CD4-positive, alpha-beta T cell treated with Interferon alpha-2 for 1 hour (primary cell): ENCODE measurements around the gene BPI.
"Not testable (repeated sequence)": the region's sequence is repeated elsewhere in the genome, so short reads cannot be mapped to it uniquely, and the experiment has no call there.

ENCODE experiments used
- DNase-seq, 2 donors: peaks; one replicate each; pipeline ENCODE4 v3.0.0-alpha.2; 2020 to 2022

BPI gene

GRCh38 chr20:38306379-38306778, 2.4 kb downstream of the BPI start:
- DNase-seq: no peak

DNA sequence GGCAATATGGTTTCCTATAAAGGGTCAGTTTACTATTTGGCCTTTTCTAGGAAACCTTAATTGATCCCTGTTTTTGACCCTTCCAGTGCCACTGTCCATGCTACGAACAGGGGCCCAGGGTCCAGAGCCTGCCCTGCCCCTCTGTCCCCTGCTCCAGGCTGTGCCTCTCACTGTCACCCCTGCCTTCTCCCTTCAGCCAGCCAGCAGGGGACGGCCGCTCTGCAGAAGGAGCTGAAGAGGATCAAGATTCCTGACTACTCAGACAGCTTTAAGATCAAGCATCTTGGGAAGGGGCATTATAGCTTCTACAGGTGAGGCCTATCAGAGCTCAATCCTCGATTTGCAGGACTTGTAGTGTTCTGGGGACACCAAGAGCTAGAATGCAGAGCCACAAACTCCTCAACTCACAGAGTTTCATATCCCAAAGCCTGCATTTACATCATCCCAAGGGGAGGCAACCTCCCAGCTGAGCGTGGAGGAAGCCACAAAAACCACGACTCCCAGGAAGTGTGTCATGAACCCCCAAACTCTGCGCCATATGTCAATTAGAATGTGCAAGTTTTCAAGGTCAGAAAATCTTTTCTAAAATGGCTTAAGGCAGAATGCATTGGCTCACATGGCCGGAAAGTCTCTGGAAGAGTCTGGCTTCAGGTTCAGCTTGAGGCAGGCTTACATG, 3.6 kb downstream of the BPI start:
- peak in 1 of 2 donors; percentile 9 for DNase-seq

GRCh38 chr20:38308047-38308438, 4.1 kb downstream of the BPI start:
- DNase-seq: no peak

GRCh38 chr20:38308447-38308846, 4.5 kb downstream of the BPI start:
- no peak for DNase-seq

DNA sequence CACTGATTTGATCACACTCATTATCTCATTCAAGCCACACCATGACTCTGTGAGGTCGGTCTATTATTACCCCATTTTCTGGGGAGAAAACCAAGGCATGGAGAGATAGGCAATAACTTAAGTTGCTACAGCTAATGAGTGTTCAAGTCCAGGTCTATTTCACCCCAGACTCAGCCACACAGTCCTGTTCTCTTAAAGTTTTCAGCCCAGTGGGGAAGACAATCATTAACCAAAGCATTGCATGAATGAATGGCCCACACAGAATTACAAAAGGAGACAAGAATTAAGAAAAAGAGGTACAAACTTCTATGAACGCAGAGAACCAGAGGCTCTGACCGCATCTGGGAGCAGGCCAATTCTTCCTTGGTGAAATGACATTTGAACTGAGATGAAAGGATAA, 7.1 kb downstream of the BPI start:
- no peak for DNase-seq

DNA sequence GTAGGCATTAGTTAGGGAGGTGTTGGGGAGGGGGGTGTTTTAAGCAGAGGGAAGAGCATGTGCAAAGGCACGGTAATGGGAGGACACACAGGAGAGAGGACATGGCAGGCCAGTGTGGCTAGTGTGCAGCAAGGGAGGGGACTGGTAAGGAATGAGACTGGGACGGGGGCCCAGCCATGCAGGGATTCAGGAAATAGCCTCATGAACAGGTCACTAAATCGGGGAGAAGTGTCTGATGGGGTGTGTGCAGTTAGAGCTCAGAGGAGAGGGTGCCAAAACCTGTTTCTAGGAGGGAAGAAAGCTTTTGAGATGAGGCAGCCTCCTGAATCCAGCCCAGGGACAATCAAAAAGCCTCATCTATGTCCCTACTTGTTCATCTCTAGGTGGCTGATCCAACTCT, 7.5 kb downstream of the BPI start:
- no peak for DNase-seq

DNA sequence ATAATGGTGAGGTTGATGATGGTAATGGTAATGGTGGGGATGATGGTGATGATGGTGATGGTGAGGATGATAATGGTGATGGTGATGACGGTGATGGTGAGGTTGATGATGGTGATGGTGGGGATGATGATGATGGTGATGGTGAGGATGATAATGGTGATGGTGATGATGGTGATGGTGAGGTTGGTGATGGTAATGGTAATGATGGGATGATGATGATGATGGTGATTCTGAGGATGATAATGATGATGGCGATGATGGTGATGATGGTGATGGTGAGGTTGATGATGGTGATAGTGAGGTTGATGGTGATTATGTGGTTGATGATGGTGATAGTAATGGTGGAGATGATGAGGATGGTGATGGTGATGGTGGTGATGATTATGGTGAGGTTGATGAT, 9.7 kb downstream of the BPI start:
- no peak for DNase-seq

- DNase-seq: not testable (repeated sequence)
Measured at GRCh38 chr20:38314350-38314749, 10.4 kb downstream of the BPI start.

GRCh38 chr20:38315290-38315966, 11.5 kb downstream of the BPI start:
- DNase-seq: no peak

DNA sequence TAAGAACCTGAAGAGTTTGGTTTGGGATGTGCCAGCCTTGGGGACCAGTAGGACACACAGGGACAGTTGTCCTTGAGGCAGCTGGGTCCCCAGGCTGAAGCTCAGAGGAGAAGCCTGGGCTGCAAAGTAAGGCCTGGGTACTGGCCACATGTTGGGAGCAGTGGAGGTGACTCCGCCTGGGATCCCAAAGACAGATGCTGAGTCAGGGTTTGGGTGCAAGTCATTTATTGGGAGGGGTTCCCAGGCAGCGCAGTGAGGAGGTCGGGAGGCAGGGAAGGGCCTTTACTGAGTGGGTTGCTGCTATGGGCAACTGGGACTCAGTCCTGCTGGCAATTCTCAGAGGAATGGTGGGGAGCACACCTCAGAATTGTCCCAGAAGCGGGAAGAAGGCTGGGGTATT, 12.4 kb downstream of the BPI start:
- no peak for DNase-seq

- no peak for DNase-seq
Measured at GRCh38 chr20:38317422-38317821, 13.5 kb downstream of the BPI start.

GRCh38 chr20:38320221-38320620, 16.3 kb downstream of the BPI start:
- DNase-seq: no peak

- DNase-seq: no peak
Measured at GRCh38 chr20:38321959-38322598, 18.1 kb downstream of the BPI start.

DNA sequence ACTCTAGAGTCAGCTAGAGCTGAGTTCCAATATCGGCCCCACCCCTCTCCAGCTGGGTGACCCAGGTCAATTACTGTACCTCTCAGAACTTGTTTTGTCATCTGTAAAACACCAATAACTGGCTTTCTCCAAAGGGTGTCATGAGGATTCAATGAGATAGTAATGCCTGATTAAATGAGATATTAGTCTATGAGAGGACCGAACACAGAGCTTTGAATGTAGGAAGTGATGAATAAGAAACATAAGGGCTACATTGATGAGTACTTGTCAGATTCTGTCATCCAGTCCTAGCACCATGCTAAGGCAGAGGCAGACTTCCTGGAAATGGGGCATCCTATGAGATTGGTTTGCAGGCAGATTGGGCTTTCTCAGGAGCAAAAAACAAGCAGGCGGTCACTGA, 20.2 kb downstream of the BPI start:
- no peak for DNase-seq

DNA sequence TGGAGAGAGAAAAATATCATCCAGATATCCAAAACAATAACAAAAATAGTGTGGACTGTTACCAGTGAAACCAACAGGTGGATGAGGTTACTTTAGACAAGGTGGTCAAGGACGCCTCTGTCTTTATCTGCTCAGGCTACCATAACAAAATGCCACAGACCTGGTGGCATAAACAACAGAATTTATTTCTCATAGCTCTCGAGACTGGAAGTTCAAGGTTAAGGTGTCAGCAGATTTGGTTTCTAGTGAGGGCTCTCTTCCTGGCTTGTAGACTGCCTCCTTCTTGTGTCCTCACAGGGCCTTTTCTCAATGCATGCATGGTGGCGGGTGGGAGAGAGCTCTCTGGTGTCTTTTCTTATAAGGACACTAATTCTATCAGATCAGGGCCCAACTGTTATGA, 21.2 kb downstream of the BPI start:
- DNase-seq: no peak

DNA sequence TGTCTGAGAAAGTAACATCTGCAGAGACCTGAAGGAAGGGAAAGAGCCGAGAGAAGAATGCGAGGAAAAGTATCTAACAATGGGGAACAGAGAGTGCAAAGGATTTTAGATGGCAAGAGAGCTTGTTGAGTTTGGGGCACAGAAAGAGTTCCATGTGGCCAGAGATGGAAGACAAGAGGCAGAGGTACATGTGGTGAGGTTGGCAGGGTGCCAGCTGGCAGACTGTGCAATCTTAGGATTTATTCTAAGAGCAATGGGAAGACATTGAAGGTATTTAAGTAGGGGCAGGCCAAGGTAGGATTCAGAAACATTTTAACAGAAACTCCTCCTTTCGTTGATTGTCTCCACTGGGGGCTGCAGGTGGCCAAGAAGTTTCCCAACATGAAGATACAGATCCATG, 21.9 kb downstream of the BPI start:
- no peak for DNase-seq

DNA sequence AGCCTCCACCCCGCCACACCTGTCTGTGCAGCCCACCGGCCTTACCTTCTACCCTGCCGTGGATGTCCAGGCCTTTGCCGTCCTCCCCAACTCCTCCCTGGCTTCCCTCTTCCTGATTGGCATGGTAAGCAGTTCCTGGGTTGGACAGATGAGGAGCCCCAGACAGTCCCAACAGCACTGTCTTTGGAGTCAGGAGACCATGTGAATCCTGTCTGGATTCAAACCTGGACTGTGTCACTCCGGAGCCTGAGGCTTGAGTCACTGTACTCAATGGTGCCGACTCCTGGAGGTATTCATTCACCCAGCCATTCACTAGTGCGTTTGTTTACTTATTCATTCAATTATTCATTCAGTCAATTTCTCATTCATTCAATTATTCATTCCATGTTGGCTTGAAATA, 22.4 kb downstream of the BPI start:
- no peak for DNase-seq

- DNase-seq: no peak
Measured at GRCh38 chr20:38330638-38331037, 26.7 kb downstream of the BPI start.

GRCh38 chr20:38331245-38331644, 27.3 kb downstream of the BPI start:
- no peak for DNase-seq

DNA sequence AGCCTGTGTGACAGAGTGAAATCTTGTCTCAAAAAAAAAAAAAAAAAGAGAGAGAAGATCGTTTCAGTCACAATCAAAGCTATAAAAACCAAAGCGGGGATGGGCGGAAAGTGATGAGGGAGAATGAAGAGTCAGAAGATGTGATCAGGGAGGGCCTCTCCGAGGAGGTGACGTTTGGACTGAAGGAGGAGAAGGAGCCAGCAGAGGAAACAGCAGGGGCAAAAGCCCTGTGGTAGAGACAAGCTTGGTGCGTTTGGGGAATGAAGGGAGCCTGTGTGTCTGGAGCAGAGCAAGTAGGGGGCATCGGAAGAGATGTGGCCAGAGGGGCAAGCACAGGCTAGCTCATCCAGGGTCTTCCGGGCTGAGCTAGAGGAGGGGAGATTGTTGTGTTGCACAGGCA, 27.9 kb downstream of the BPI start:
- no peak for DNase-seq

- no peak for DNase-seq
Measured at GRCh38 chr20:38334016-38334415, 30.1 kb downstream of the BPI start.

- no peak for DNase-seq
Measured at GRCh38 chr20:38336726-38337125, 32.8 kb downstream of the BPI start.

- peak in 1 of 2 donors; percentile 2 for DNase-seq
Measured at GRCh38 chr20:38337561-38338140, 33.7 kb downstream of the BPI start.
